ENCODE measurements around the gene WDFY3. TPM values are rescaled to one million over a fixed set of nuclear protein-coding genes. Genes with fewer than 3 reads are reported as not detected.

WDFY3 gene
- polyA plus RNA-seq = 11.7 and 13.6 TPM in 2 replicates

GRCh38 chr4:84966382-84967242 is at the start of gene WDFY3:
WDFY3 (minus strand) TSS chr4:84966690; CDS start chr4:84860591, 106,099 bp downstream.

